HG03378 (cell line): ENCODE data around the gene CTNNA2.

Experiments used
- ATAC-seq: cut with Tn5 transposase; IDR thresholded peaks from one replicate; pipeline ENCODE4 v1.9.1; 2021; ENCODE audit warnings: mild to moderate bottlenecking, moderate library complexity; ENCODE audit not compliant: unreplicated experiment

The CTNNA2 gene

DNA sequence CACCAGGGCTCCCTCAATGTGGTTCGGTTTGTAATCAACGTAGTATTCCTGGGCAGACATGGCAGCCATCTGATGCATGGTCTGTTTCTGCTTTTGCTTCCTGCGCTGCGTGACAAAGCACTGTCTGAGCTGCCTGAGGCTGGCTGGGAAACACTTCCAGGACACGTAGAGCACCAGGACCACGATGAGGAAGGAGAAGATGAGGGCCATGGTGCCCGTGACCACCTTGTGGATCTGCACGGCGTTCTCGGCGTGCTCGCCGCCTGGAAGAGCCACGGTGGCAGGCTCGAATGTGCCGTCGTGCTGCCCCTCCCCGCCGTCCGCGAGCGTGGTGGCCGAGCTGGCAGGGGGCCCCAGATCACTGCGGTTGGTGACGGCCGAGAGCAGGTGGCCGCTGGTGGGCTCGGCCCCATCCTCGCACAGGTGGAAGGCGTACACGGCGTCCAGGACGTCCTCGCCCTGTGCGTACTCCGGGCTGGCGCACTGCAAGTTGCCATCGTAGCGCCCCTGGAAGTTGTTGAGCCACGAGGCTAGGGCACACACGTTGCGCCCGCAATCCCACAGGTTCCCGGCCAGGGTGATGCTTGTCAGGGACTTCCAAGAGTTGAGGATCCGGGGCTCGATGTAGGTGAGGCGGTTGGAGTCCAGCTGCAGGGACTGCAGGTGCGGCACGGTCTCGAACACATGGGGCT is 789.6 kb downstream of the CTNNA2 start:
- ATAC-seq = no peak

DNA sequence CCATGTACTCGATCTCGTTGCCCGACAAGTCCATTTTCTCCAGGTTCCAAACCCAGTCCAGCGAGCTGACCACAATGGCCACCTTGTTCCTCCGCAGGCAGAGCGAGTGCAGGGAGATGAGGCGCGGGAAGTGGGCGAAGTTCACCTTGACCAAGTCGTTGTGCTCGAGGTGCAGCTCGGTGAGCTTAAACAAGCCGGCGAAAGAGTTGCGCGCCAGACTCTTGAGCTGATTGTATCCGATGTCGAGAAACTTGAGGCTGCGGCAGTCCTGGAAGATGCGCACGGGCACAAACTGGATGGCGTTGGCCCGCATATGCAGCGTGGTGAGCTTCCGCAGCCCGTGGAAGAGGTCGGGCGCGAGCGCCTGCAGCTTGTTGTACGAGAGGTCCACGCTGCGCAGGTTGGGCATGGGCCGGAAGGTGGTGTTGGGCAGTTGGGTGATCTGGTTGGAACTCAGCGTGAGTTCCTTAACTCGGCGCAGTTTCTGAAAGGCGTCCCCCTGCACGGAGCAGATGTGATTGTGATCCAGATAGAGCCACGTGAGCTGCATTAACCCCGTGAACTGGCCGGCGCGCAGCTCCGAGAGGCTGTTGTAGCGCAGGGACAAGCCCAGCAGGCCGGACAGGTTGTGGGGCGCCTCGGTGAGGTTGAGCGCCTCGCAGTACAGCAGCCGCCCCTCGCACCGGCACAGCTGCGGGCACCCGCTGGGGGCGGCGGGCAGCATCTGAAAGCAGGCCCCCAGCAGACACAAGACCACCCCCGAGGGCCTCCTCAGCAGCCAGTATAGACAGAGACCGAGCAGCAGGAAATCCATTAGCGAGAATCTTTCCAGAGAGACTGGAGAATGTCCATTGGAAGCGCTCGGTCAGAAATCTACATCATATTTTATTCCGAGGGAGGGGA is 790.4 kb downstream of the CTNNA2 start:
- ATAC-seq = no peak

DNA sequence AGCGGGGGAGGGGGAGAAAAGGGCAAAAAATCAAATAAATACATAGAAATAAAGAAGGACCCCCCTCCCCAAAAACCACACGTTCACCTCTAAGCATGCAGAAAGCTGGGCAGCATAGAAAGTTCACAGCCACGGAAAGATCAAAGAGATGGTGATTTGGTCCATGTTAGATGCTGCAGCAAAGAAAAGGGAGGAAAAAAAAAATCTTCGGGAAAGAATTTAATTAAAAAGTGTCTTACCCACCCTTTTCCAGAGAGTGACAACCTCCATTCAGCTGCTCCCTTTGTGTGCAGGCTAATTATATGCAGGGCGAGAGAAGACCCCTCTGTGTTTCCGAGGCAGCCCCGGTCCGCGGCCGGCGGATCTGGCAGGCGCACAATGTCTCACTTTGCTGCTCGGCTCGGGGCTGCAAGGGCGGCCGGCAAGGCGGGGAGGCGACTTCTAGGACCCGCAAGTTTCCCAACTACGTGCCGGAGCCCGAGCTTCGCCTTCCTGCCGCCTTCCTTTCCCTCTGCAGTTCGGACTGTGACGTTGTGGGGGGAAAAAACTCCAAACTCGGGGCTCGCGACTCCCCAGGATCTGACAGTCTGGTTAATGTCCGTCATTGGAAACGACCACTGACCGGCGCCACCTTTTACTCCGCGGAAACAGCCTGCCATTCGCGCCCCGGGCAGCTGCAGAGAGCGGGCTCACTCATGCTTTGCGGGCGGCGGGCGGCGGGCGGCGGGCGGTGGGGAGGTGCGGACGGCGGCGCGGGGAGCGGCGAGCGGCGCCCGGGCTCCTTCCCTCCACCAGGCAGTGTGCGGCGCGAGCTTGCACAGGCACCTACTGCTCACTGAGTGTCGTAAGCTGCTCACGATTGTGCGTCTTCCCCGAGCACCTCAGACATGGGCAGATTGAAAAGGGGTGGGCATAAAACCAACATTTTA is 791.3 kb downstream of the CTNNA2 start, which contains the start of gene LRRTM1:
Gene LRRTM1, minus strand, starts transcription at position 844 of the 929 bp plus-strand sequence. CDS start 933 bp downstream, outside the sequence.
- no peak for ATAC-seq

DNA sequence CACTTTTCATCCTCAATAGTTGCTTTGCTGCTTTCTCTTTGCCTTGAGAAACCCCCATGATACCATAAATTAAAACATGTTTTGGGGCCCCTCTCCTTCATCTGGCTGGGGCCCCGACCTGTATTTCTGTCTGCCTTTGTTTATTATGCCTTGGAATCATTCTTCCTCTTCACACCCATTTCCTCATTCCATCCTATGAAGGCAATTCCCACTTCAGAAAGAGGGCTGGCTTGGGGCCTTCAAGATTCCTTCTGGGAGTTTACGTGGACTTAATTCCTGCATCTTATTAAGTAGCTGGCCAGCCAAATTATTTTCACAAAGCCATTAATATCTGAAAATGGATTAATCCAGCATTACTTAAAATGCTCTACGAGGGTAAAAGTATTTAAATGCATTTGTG is 798.5 kb downstream of the CTNNA2 start:
- no peak for ATAC-seq

DNA sequence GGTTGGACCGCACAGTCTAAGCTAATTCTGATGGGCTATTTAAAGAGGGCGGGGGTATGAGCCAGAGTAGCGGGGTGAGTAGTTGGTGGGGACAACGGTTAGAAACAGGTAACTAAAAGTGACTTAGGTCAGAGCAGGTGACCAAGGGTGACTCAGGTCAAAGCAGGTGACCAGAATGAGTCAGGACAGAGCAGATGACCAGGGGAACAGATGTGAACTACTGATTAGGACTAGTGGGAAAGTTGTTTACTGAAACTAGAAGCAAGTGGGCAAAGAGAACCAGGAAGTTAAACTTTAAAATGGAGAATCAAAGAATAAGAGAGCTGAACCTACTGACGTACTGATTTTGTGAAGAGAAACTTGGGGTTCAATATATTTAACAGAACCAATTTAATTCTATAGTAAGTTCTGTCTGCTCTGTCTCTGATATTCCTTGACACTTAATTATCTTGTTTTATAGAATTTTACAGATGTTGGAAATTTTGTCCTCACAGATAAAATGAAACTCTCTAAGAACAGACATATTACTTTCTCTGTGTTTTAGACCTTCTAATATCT is 799.5 kb downstream of the CTNNA2 start:
- no peak for ATAC-seq

DNA sequence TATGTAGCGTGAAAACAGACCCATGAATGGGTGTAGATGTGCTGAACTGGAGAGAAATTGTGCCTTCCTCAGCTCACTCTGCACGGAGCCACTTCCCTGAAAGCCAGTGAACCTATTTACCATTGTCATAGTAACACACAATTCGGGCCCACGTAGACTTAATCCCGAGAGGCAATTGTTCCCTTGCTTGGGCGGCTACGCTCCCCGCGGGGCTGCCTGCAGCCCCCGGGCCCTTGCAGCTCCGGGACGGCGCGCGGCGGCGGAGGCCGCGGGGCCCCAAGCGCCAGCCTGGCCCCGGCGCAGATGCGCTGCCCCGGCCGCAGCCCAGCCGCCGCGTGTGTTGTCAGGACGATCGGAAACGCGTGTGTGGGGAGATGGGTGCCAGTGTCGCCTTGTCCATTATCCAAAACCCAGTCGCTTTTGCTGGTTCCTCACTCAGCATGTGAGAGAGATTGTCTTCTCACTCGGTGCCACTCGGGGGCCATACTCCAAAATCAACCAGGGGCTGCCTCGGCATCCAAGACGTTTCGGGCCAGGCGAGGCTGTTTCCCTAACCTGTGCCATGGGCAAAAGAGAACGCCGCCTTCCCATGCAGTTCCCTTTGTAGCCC is 809.6 kb downstream of the CTNNA2 start:
- ATAC-seq = no peak

DNA sequence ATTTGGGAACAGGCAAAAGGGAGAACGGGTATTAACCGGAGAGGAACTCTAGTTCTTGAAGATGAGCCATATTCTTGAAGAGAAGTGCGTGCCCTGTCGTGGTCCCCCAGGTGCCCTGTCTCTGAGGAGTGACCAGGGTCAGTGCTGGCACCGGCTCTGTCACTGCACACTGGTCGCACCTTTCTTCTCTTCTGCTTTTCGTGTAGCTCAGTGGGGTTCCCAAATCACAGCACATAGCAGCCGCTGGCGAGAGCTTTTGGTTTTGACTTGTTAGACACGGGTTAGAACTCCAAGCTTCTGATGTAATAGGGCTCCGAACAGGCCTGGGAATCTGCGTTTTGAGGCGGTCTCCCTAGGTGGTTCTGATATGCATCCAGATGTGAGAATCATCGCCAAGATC is 810.1 kb downstream of the CTNNA2 start:
- ATAC-seq = no peak

DNA sequence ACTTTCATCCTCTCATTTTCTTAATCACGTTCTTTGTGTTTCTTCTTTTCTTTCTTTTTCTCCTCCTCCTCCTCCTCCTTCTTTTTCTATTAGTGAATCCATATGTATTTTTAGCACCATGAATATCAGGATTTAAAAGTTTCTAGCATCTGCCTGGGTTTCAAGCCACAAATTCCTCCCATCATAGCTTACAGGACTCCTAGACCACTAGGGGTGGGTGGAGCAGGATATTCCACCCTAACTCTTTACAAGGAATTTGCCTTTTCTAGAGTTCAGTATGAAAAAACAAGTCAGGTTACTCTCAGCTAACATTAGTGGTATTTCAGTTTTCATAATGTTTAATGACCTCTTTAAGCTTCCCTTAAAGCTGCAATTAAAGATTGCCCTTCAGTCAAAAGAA is 810.8 kb downstream of the CTNNA2 start:
- no peak for ATAC-seq

DNA sequence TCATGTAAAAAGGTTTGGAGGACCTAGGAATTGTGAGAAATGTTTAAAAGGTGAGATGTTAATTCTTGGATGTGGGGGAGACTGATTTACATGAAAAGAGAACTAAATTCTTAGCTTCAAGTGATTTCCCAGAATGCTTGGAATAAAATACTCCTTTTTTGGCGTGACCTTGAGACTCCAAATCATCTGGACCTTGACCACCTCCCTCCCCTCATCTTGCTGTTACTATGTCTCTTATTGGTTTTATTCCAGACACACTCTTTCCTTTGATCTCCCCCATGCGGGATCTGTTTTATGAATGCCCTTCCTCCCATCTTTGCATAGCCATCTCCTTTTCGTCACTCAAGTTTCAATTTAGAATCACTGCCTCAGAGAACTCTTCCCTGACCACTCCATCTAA is 811.7 kb downstream of the CTNNA2 start:
- ATAC-seq = no peak

DNA sequence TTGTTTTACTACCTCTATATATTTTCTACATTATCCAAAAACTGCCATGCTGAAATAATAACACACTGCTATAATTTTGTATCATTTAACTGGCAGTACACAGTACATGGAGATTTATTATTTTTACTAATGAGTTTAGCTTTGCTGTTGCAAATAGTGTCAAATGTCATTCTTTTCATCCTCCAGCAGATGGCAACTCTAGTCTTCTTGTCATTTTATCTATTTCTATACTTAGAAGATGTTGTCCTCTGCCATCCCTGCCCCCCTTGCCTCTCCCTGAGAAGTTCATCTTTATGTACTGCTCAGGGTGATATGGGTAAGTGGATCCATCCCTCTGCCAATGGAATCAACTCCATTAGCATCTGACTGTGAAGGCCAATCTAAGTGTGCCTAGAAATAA is 813.4 kb downstream of the CTNNA2 start:
- no peak for ATAC-seq

DNA sequence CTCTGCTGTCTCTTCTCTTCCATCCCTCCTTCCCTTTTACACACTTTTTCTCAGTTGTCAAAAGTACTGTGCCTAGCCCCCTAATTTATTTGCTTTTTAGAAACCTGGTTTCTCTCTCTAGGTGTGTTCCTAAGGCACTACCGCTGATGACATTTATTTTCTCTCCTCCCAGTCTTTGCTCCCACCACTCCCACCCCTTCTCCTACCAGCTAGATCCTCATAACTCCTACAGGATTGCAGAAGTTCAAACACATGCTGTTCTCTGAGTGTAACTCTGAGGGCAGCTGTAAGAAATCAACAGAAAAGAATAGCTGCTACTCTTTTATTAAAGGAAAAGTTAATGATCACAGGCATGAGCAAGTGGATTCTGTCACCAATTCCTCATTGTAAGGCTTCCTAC is 814.0 kb downstream of the CTNNA2 start:
- no peak for ATAC-seq

DNA sequence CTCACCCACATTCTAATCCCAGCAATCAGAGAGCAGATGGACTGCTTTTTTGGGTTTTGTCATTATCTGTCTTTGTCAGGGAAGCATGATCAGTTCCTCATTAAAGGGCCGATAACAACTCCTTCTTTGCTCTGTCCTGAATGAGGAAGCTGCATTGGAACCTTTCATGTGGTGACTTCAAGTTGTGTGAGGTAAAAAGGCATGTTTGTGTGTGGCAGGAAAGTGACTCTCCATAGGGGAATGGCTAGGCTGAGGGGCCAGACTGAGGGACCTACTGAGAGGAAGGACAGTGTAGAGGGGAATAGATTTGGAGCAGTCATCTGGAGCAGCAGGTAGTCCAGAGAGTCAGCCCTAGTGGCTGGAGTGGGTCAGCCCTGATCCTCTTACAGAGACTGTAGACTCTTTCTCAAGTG is 815.3 kb downstream of the CTNNA2 start:
- no peak for ATAC-seq

DNA sequence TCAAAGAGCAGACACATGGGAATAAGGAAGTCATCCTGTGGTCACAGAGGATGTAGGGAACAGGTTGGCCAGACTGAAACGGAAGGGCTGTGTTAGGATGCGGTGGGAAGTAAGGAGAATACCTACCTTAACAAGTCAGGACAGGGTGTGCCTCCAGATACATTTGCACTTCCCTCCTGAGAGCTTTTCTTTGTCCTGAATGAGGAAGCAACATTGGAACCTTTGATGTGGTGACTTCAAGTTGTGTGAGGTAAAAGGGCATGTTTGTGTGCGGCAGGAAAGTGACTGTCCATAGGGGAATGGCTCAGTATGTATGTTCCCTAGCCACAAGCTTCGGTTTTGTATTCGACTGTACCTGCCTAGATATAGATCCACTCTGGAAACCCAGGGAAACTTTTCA is 816.6 kb downstream of the CTNNA2 start:
- no peak for ATAC-seq

DNA sequence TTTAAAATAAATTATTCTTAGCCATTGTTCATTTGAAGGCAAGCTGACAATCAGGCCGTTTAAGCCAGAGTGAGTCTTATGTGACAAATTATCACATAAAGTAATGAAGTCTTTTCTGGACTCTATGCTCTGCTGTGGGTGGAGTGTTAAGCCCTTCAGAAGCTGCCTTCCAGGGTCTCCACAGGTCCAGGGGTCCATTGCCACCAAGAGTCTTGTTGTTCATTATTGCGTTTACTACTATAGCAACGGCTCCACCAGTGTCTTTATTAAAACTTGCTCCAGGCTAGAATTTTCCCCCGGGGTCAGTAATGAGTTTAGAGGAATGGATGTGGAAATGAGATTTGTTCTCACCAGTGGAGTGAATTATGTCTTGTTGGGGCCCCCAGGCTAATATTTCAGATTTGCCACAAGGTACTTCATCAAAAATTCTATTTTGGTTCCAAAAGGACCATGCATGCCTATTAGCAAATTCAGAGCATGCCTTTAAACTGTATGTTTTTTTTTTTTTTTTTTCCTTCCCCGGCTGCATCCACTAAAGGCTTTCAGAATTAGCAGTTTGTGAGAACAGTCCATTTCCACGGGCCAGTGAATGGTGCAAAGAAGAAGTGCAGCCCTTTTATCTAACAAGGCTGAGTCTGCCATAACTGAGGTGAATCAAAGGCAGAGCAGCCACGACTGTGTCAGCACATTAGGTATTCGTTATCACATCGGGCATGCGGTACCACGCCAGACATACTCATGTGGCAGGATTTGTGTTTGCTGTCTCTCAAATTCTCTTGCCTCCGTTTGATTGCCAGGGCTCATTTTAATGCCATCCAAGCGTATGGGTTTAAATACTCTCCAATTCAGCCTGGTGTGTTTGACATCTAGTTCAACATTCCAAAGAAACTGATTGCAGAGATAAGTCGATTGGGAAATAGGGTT is 817.9 kb downstream of the CTNNA2 start:
- no peak for ATAC-seq

DNA sequence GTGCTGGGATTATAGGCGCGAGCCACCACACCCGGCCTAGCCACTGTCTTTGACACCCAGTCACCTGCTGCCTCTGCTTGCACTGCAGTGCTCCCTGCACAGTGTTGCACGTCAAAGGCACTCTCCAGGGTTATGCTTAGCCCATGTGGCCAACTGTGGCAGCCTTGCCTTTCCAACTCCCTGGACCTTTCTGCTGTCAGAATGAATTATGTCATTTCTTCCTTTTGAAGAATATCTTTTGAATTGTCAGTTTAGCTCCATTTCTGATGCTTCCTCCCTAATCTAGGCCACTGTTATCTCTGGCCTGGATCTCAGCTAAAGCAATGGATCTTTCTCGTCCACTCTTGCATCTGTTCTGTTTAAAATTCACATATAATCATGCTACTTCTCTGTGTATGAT is 821.0 kb downstream of the CTNNA2 start:
- no peak for ATAC-seq

DNA sequence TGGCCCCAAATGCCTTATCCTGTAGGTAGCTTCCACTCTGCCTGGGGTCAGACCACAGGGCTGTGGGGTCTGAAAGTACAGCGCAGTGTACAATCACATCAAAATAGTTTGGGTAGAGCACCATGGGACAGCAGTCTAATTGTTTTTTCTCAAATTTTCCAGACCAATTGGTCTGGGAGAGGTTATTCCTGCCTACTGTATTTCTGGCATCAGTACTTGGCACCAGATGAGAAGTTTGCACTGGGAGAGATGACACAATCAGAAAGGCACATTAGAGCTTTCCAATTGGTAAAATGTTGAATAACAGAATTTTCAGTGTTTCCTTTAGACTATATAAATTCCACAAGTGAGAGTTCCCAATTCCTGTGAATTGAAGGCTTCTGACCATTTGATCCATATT is 822.6 kb downstream of the CTNNA2 start:
- ATAC-seq = no peak

DNA sequence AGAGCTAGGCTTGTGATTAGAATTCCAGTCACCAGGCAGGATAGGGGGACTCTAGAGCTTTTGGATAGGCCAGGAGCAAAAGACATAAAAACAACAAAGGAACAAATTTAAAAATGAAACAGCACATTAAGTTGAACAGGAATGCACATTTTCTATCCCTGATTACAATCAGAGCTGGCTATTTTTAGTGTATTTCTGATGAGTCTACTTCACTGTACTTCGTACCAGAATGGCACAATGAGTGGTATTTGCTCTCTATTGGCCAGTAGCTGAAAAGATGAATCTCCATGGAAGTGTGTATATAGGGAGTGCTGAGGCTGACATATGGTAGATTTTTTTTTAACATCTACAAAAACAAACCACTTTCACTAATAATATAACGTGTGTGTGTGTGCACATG is 825.9 kb downstream of the CTNNA2 start:
- ATAC-seq = no peak

DNA sequence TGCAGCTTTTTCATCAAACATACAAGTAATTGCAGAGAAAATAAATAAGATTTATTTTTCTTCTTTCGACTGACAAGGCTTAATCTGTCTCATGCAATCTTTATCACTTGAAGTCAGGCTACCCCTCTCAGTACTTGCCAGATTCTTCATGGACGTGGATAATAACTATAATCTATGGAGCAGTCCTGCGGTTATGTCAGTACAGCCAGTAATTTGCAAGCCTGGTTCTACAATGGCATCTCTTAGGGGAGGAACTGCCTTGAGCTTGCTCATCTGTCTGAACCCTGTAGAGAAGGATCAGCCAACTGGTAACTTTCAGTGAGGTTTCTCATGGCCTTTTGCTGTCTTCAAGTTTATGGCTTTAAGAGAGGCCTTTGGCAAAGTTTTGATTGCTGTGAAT is 827.2 kb downstream of the CTNNA2 start:
- no peak for ATAC-seq

DNA sequence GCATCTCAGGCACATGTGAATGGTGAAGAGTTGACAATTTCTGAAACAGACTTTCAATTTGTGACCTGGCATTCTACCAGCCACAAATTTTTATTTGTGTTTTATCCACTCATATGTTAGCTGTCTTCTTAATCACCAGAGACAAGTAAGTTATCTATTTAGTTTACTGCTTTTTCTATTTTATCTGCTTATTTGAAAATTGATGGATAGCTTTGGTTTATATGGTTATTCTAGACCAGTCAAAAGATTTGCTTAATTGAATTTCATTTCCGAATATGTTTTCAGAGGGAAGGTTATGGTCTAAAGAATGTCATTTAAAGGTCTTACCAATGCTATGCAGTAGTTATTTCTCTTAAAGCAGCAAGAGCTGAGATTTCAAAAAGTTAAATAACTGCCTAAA is 835.2 kb downstream of the CTNNA2 start:
- no peak for ATAC-seq
